NCI-H146 treated with DMSO at 0.1 percent for 48 hours (cell line): Measurements from ENCODE around the gene IGSF23.

ENCODE experiments used
- DNase-seq: peaks from one replicate; lab custom pipeline; 2025; ENCODE audit not compliant: unreplicated experiment; lab: John Stamatoyannopoulos, UW

IGSF23 gene

GRCh38 chr19:44637390-44637764 lies 24.0 kb downstream of the IGSF23 start:
- no peak for DNase-seq

GRCh38 chr19:44640518-44640917 lies 27.2 kb downstream of the IGSF23 start:
- DNase-seq: no peak

- no peak for DNase-seq
Measured at GRCh38 chr19:44641501-44642265, 28.3 kb downstream of the IGSF23 start.

- no peak for DNase-seq
Measured at GRCh38 chr19:44642377-44642776, 29.0 kb downstream of the IGSF23 start.

- peak; percentile 80 for DNase-seq
Measured at GRCh38 chr19:44643605-44644401, 30.4 kb downstream of the IGSF23 start, which contains the start of gene PVR. TSS of gene PVR (plus strand) at chr19:44643910. CDS start at chr19:44644097, 187 bp downstream.

GRCh38 chr19:44644402-44645016 lies 31.1 kb downstream of the IGSF23 start:
- DNase-seq: peak; percentile 36

- DNase-seq: no peak
Measured at GRCh38 chr19:44645407-44646048, 32.2 kb downstream of the IGSF23 start.

- no peak for DNase-seq
Measured at GRCh38 chr19:44646049-44646416, 32.7 kb downstream of the IGSF23 start.

GRCh38 chr19:44647144-44647543 lies 33.8 kb downstream of the IGSF23 start:
- no peak for DNase-seq

- no peak for DNase-seq
Measured at GRCh38 chr19:44648631-44649251, 35.4 kb downstream of the IGSF23 start.

GRCh38 chr19:44649578-44650145 lies 36.3 kb downstream of the IGSF23 start:
- DNase-seq: no peak

GRCh38 chr19:44653343-44653742 lies 40.0 kb downstream of the IGSF23 start:
- DNase-seq: no peak

- DNase-seq: peak; percentile 41
Measured at GRCh38 chr19:44653977-44654774, 40.8 kb downstream of the IGSF23 start.

GRCh38 chr19:44657211-44657921 lies 44.0 kb downstream of the IGSF23 start:
- DNase-seq: peak; percentile 20

GRCh38 chr19:44658069-44658733 lies 44.8 kb downstream of the IGSF23 start:
- DNase-seq: no peak

- DNase-seq: no peak
Measured at GRCh38 chr19:44660081-44660480, 46.7 kb downstream of the IGSF23 start.

GRCh38 chr19:44661205-44661604 lies 47.8 kb downstream of the IGSF23 start:
- no peak for DNase-seq

GRCh38 chr19:44661904-44662303 lies 48.5 kb downstream of the IGSF23 start:
- no peak for DNase-seq
